HG02763 (cell line): ENCODE results near the gene GLS.
"Not testable (repeated sequence)": the region's sequence is repeated elsewhere in the genome, so short reads cannot be mapped to it uniquely, and the experiment has no call there.

Experiments
- ATAC-seq: cut with Tn5 transposase; IDR thresholded peaks from one replicate; pipeline ENCODE4 v1.9.1; 2021; ENCODE audit warnings: mild to moderate bottlenecking, moderate library complexity; ENCODE audit not compliant: unreplicated experiment

The GLS gene

GRCh38 chr2:190929919-190930318 lies 49.3 kb downstream of the GLS start:
- no peak for ATAC-seq

- no peak for ATAC-seq
These were observed 49.8 kb downstream of the GLS start for GRCh38 chr2:190930411-190930810.

DNA sequence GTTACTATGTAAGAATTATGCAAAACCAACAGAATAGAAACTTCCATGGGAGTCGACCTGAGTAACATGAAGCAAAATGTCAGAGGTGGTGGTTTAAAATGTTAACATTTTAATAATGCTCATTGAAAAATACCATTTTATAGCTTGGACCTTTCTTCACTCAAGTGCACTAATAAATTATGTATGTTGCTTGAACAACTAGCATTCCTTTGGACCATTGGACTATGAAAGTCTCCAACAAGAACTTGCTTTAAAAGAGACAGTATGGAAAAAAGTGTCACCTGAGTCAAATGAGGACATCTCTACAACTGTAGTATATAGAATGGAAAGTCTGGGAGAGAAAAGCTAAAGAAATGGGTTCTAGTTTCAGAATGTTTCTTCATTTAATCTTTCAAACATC lies 51.9 kb downstream of the GLS start:
- ATAC-seq, result no peak

DNA sequence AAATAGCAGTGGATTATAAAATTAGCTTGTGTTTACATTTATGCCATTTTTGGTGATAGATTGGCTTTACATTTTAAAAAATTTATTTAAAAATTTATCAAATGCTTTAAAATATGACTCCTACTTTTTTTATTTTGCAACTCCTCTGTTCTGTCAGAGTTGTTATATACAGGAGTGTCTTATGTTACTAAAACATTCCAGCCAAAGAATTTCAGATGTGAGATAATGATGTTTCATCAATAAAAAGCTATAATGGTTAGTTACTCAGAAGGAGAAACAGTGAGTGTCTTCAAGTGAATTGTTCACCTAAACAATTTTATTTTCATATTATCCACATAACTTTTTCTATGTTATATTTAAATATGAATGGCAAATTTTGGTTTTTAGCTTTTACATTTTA lies 52.7 kb downstream of the GLS start:
- no peak for ATAC-seq

DNA sequence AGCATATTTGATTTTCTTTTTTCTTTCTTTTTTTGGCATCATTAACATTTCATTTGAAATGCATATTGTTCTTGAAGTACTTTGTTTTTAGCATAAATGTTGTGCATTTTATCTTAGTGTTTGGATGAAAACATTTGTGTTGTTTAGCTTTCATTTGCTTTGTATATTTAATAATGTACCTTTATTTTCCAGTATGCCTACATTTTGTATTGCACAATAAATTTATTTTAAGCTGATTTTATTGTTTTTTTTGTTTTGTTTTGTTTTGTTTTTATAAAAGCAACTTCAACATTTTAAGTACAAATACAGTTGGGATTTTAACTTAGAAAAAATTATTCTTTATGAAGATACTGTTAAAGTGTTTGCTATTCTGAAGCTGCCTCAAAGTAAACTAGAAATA lies 54.4 kb downstream of the GLS start:
- ATAC-seq, result no peak

DNA sequence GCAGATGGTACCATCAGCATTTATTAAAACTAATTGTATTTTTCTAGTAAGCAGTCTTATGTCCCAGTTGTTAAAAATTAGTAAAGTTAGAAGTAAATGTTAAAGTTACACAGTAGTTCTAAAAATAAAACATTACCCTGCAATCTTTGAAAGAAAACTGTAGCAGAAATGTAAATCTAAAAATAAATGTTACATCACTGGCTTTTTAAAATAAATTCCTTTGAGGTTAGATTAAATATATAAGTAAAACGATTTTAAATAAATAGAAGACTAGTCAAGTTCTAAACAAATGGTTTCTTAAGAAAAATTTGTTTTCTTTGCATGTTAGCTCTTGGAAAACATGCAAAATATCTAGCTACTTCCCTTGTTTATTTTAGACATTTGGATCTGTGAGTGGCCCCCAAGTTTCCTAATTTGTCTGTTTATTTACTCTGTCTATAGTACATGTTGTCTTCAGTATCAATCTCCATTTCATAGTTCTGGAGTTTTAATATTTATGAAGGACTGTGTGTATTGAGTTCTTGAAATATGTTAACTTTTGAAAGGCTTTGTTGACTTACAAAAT lies 58.2 kb downstream of the GLS start:
- no peak for ATAC-seq

- no peak for ATAC-seq
These were observed 59.8 kb downstream of the GLS start for GRCh38 chr2:190940454-190940853.

DNA sequence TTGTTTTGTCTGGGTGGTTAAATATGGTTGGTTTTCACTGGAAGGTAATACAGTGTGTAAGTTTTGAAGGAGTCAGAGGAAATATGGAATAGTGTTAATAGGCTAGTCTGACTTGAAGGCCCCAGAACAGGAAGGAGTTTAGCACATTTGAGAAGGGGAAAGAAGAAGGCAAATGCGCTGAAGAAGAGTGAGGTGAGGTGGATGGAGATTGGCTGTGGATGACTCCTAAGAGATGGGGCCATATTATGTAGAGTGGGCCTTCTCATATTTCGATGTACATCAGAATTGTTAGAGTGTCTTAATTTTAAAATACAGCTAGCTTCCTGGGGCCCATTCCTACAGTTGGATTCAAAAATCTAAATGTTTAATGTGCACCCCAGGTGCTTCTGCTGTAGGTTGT lies 61.0 kb downstream of the GLS start:
- ATAC-seq, result no peak

DNA sequence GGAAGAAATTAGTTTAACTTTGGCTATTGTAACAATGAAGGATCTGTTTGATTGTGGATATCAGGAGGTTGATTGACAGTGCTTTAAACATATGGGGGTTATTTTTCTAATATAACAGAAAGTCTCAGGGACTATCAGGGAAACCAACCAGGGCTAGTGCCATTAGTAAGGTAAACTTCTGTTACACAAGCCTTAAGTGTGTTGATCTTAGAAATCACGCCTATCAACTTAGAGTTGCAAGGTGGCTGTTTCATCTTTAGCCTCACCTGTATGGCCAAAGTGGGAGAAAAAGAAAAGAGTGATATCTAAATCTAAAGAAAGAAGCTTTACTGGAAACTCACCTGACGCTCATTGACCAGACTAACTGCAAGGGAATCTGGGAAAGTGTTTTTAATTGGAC lies 62.1 kb downstream of the GLS start:
- no peak for ATAC-seq

DNA sequence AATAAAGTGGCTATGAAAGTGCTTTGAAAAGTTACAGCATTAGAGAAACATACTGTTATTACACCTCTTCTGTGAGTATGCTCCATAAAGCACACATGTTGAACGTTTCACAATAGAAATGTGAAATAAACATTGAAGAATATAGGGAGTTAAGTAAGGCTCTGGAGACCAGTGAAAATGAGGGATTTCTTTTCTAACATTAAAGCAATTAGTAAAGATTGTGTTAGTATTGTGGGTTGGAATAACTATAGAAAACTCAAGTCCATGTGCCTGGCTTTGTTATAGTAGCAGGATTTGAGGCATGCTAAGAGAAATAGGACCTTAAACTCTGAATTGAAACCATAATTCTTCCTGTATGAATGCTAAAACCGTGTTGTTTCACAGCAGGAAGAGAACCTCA lies 63.1 kb downstream of the GLS start:
- no peak for ATAC-seq

GRCh38 chr2:190947141-190947540 lies 66.5 kb downstream of the GLS start:
- ATAC-seq, result no peak

- ATAC-seq, result peak; percentile 71
These were observed 67.2 kb downstream of the GLS start for GRCh38 chr2:190947711-190948251.

DNA sequence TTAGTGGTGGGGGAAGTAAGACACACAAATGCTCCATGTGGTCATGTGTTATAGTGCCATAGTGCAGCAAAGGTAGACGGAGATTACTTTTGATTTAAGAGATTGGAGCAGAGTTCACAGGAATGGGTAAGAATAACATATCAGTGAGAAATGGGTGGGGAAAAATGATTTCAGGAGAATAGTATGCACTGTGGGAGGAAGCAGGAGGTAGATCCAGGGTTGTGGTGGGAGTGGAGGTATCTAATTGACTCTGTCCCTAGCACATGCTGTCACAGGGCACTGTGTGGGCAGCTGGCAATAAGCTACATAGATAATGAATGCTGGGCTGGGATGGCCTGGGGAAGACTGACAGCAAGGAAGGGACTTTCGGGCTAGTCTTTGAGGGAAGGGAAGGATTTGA lies 68.0 kb downstream of the GLS start:
- no peak for ATAC-seq

GRCh38 chr2:190950566-190950991 lies 70.0 kb downstream of the GLS start:
- no peak for ATAC-seq

- ATAC-seq, result no peak
These were observed 72.6 kb downstream of the GLS start for GRCh38 chr2:190953257-190953656.

GRCh38 chr2:190959911-190960788 lies 79.5 kb downstream of the GLS start:
- no peak for ATAC-seq

GRCh38 chr2:190961117-190961516 lies 80.5 kb downstream of the GLS start:
- ATAC-seq, result not testable (repeated sequence)

DNA sequence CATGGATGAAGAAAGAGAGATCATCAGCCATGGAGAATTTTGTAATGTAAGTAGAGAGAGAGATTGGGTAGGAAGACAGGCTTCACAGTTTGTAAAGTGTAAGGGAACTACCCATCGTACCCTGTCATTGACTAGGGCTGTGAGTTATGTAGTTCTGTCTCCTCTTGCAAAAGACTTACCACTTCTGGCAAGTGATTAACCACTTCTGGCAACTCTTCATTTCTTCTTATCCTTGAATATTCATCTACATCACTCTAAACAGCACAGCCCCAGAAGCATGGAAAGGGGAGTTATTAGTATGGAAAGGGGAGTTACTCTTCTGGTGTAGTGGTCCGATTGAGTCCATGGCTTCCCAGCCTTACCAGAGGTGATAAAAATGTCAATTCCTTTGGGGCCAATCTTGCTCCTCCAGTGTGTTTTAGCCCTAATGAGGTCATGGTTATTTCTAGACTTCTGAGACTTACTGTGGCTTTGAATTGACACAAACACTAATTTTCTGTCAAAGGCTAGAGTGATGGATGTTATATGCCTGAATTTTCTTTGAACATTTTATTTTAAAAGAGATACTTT lies 81.4 kb downstream of the GLS start:
- ATAC-seq, result no peak

DNA sequence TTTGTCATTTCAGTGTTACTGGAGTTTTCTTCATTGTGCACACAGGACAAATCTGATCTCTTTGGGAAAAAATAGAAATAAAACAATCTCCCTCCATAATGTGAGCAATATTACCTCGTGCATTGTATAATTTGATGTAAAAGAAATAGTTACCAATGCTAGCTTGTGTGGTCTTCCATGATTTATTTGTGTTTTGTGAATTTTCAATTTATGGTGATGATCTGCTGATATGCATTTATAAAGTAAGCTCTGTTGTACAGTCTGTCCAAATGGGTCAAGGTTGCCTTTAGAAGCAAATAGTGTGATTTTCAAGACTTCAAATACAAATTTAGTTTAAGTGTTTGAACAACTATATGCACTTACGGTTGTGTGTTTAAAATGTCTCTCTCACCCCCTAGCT lies 82.5 kb downstream of the GLS start:
- no peak for ATAC-seq

- peak; percentile 32 for ATAC-seq
These were observed 83.7 kb downstream of the GLS start for GRCh38 chr2:190964170-190964795.

DNA sequence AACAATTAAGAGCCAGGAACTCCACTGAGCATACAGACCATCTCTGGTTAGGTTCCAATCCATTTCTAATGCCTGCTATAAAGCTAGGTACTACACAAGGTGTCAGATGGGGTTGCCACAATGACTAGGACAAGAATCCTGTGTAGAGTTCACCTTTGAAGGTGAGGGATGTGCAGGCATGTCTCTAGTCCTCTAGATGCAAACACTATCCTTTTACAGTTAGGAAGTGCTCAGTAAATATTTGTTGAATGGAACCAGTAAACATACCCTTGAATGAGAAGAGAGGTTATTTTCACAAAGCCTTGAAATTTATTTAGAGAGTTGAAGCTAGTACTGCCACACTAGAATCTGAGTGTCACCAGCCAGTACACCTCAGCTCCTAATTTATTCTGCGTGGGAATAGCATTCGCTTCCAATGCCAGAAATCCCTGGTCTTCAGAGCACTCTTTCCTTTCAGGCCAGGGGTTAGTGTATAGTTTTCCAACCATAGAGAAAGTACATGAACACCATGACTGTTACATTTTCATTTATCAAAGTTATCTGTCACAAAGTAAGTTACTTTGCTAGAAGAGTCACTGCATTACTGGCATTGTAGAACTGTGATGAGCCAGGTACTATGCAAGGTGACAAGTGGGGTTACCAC lies 85.1 kb downstream of the GLS start:
- ATAC-seq, result no peak
